ENCODE measurements around the gene PIGR. TPM values are rescaled to one million over a fixed set of nuclear protein-coding genes. Genes with fewer than 3 reads are reported as not detected.

Gene PIGR
- total RNA-seq, 1 donor from 2014 or later = 1.00 TPM

DNA sequence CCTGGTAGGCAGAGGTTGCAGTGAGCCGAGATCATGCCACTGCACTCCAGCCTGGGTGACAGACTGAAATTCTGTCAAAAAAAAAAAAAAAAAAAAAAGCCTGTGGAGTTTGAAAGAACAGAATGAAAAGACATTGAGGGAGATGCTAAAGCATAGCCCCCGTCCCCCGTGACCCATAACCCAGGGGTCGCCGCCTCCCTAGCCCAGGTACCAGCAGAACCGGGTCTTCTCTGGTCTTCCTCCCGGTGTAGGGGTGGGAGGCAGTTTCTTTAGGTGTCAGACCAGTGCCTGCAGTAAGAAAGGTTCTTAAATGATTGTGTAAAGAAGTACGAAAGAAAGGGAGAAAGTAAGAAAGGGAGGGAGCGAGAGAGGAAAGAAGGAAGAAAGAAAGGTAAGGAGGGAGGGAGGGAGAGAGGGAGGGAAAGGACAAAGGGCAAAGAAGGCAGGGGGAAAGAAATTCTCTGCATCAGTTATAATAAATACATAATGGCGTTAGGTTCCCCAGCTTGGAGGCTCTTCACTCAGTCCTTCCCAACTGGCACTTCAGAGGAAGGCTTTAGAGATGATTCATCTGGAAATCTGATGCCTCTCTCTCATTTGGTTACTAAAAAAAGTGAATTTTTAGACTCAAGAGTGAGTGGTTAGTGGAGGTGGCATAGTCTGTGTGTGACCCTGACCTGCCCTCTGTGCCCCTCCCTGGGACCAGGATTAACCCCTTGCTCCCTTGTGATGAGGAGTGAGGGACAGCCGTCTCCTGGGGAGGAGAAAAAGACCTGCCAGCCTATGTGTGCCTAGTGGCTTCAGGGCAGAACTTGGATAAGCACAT is 48.0 kb downstream of the PIGR start:
- POLR2A ChIA-PET = interaction anchor here (0.7 kb wide), 1 partner anchor 846 kb away, joined by 3 read pairs; no protein-coding TSS in a partner anchor

DNA sequence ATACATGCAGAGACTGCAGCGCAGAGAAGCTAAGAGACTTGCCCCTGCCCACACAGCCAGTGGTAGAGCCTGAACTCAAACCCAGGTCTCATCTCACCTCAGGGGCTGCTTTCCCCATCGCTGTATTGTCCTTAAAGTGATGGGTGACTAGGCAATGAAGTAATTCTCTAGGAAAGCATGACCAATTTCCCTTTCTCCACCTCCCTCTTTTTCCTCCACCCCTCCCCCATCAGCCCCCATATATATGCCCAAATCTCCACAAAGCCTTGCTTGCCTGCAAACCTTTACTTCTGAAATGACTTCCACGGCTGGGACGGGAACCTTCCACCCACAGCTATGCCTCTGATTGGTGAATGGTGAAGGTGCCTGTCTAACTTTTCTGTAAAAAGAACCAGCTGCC is 49.1 kb downstream of the PIGR start, which contains the start of gene IL24:
Gene IL24, plus strand, starts transcription at position 269 of the 400 bp plus-strand sequence. CDS start 390 bp downstream, outside the sequence.
- H3K27ac Mint-ChIP-seq = no peak within 1 kb of the TSS
- DNase-seq = no peak
- peaks cover 31% of the 10 kb centered on the region for H3K4me1 Mint-ChIP-seq
- no peak within 1 kb of the TSS for H3K4me3 Mint-ChIP-seq
- H3K36me3 Mint-ChIP-seq (ENCODE audit: low read depth) = peaks cover 4% of the 10 kb centered on the region
- ChIA-PET CTCF (interaction anchor here (1.3 kb wide), 1 partner anchor 14 kb away, joined by 3 read pairs; no protein-coding TSS in a partner anchor), POLR2A (interaction anchor here (0.7 kb wide), 1 partner anchor 254 kb away, joined by 3 read pairs; no protein-coding TSS in a partner anchor)
- H3K27me3 Mint-ChIP-seq = no peaks in the 10 kb centered on the region
- ATAC-seq (ENCODE audit: low read depth) = no peak
- intact Hi-C loops (cut with micrococcal nuclease) = no loop called here
- no peaks in the 10 kb centered on the region for H3K9me3 Mint-ChIP-seq
- TF ChIP-seq, protein P1, sequence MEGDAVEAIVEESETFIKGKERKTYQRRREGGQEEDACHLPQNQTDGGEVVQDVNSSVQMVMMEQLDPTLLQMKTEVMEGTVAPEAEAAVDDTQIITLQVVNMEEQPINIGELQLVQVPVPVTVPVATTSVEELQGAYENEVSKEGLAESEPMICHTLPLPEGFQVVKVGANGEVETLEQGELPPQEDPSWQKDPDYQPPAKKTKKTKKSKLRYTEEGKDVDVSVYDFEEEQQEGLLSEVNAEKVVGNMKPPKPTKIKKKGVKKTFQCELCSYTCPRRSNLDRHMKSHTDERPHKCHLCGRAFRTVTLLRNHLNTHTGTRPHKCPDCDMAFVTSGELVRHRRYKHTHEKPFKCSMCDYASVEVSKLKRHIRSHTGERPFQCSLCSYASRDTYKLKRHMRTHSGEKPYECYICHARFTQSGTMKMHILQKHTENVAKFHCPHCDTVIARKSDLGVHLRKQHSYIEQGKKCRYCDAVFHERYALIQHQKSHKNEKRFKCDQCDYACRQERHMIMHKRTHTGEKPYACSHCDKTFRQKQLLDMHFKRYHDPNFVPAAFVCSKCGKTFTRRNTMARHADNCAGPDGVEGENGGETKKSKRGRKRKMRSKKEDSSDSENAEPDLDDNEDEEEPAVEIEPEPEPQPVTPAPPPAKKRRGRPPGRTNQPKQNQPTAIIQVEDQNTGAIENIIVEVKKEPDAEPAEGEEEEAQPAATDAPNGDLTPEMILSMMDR (IDR thresholded peaks at IDR 0.05) = no peak

More for the DNA sequence above, 48.0 kb downstream of the PIGR start:
- intact Hi-C loops (cut with micrococcal nuclease) = no loop called here
- Mint-ChIP-seq H3K27ac (no peak overlapping the region), H3K27me3 (no peaks in the 10 kb centered on the region), H3K36me3 (ENCODE audit: low read depth) (peaks cover 14% of the 10 kb centered on the region), H3K4me3 (no peak overlapping the region), H3K4me1 (peaks cover 32% of the 10 kb centered on the region), H3K9me3 (no peaks in the 10 kb centered on the region)
- TF ChIP-seq, protein P1 (IDR thresholded peaks at IDR 0.05) = no peak
- CTCF ChIA-PET = no interaction called here
- ATAC-seq (ENCODE audit: low read depth) (no peak), DNase-seq (no peak)

DNA sequence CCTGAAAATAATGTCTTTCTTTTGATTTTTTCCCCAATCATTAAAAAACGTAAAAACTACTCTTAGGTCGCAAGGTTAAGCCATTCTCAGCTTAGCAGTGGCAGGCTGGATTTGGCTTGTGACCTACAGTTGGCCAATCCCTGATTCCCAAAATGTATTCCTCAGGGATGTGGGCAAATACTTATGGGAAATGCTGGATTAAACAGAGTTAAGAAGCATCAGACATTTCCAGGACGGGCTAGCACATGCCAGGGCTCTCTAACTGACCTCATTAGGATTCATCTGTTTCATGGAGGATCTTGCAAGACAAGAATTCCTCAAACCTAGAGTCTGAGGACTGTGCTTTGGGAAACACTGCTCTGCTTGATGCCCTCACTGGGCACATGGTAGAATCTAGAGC is 50.0 kb downstream of the PIGR start:
- Mint-ChIP-seq H3K36me3 (ENCODE audit: low read depth) (no peaks in the 10 kb centered on the region), H3K9me3 (no peaks in the 10 kb centered on the region), H3K4me3 (no peak overlapping the region), H3K27me3 (no peaks in the 10 kb centered on the region), H3K4me1 (peaks cover 22% of the 10 kb centered on the region), H3K27ac (no peak overlapping the region)
- intact Hi-C loops (cut with micrococcal nuclease) = no loop called here
- ChIA-PET CTCF (no interaction called here), POLR2A (no interaction called here)
- no peak for DNase-seq
- ATAC-seq (ENCODE audit: low read depth) = no peak
- TF ChIP-seq, protein P1 (IDR thresholded peaks at IDR 0.05) = no peak

DNA sequence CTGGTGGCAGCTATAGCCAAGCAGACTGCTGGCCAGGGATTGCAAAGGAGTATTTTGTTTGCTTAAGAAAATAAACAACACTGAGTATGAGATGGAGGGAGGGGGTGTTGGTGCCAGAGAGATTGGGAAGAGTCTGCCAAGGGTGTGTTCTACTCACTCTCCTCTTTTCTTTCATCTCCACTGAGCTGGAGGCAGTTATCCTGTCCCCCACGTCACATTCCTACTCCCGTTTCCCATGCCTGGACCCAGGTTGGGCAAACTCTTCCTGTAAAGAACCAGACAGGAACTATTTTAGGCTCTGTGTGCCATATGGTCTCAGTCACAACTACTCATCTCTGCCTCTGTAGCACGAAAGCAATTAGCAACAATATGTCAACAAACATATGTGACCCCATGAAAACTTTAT is 50.4 kb downstream of the PIGR start:
- ChIA-PET POLR2A (no interaction called here), CTCF (no interaction called here)
- DNase-seq = no peak

DNA sequence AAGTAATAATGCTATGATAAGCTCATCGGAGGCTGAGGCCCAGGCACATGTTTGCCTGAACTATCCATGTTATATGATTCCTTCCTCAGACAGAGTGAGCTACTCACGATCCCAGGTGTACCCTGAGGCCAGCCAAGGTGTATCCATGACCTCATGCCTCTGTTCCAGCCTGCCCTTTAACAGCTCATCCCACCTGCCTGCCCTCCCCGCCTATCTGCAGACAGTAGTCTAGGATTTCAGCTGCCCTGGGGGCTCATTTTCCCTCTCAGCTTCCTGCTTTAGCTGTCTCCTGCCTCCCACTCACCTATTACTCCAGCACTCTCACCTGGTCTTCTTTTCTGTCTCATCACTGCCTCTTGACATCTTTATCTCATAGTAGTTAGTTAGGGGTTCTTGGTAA is 50.9 kb downstream of the PIGR start:
- intact Hi-C loops (cut with micrococcal nuclease) = no loop called here
- Mint-ChIP-seq H3K36me3 (ENCODE audit: low read depth) (no peaks in the 10 kb centered on the region), H3K27ac (no peak overlapping the region), H3K4me1 (peaks cover 20% of the 10 kb centered on the region), H3K27me3 (no peaks in the 10 kb centered on the region), H3K9me3 (no peaks in the 10 kb centered on the region), H3K4me3 (no peak overlapping the region)
- POLR2A ChIA-PET = interaction anchor here (0.8 kb wide), 1 partner anchor 10 kb away, joined by 4 read pairs; no protein-coding TSS in a partner anchor
- CTCF ChIA-PET = no interaction called here
- ATAC-seq (ENCODE audit: low read depth) = no peak
- TF ChIP-seq, protein P1 (IDR thresholded peaks at IDR 0.05) = no peak
- no peak for DNase-seq

More for the DNA sequence above, 50.4 kb downstream of the PIGR start:
- Mint-ChIP-seq H3K9me3 (no peaks in the 10 kb centered on the region), H3K4me3 (no peak overlapping the region), H3K36me3 (ENCODE audit: low read depth) (no peaks in the 10 kb centered on the region), H3K27me3 (no peaks in the 10 kb centered on the region), H3K4me1 (peaks cover 21% of the 10 kb centered on the region), H3K27ac (no peak overlapping the region)
- no peak for ATAC-seq (ENCODE audit: low read depth)
- TF ChIP-seq, protein P1 (IDR thresholded peaks at IDR 0.05) = no peak
- intact Hi-C loops (cut with micrococcal nuclease) = no loop called here
